Left cardiac atrium (tissue), 4 donors: ENCODE results near the gene RYR2. TPM values are rescaled to one million over a fixed set of nuclear protein-coding genes. Genes with fewer than 3 reads are reported as not detected.
"Not testable (repeated sequence)": the region's sequence is repeated elsewhere in the genome, so short reads cannot be mapped to it uniquely, and the experiment has no call there.

Experiments
- ATAC-seq, 2 donors: fragments of 200-7000 bp; cut with Tn5 transposase; one replicate each; pipeline ENCODE4 v1.9.1; 2020; ENCODE audit warnings: mild to moderate bottlenecking in 2 of 2, moderate library complexity in 2 of 2
- DNase-seq: peaks from one replicate; pipeline ENCODE4 v3.0.0-alpha.2; 2020
- intact Hi-C, 2 donors: fragments of 100-400 bp; cut with DNase I; formaldehyde crosslinking; loops; one replicate each; pipeline versions ENCODE4 v1.14.1 to v1.15.1; 2022 to 2023
- total RNA-seq, 2 donors: library from RNA; stranded (reverse); fragmentation: NEBNext Ultra II Directional; extraction: Animal tissue kit (Norgen Biotek cat#: 25700); gene quantifications; one replicate each; pipeline ENCODE4 v1.2.1, GENCODE V29; 2021
- donor health status: DM: no; HTN: yes; CAD: no.
- donor health status: DM: no; HTN: yes; CAD: no; lungs with severe emphysema.
- donor health status: DM: yes; HTN: yes; CAD: no.
- donor health status: Dilated cardiomyopathy.

RYR2 gene
- total RNA-seq, 2 donors from 2014 or later = 433 to 446 TPM

GRCh38 chr1:237367758-237368157 lies 325.8 kb downstream of the RYR2 start:
- ATAC-seq (peak in 1 of 2 donors; percentile 14), DNase-seq (no peak)
- intact Hi-C loops = no loop called here

GRCh38 chr1:237371477-237371876 lies 329.5 kb downstream of the RYR2 start:
- intact Hi-C loops, ATAC-seq, DNase-seq: not testable (repeated sequence)

DNA sequence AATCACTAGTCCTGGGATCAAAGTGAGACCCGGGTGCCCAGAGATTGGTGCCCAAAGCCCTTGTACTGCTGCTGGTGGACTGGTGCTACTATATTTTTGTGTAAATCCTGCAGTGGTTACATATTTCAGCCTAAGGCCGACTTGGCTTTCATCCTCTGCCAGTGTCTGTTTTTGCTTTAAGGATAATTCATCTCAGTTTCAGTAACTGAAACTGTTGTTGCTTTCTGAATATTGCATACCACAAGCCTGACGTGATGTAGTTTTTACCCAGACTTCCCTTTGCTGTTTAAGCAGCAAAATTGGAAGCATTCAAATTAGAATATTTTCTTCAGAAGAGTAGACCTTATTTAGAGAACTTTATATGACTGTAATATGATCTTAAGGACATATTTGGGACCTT lies 341.8 kb downstream of the RYR2 start:
- intact Hi-C loops = loop anchor here in 1 of 2 donors (10.0 kb wide), 1 partner anchor 629 kb away; no protein-coding TSS in a partner anchor
- DNase-seq (no peak), ATAC-seq (peak in 1 of 2 donors; percentile 61)

DNA sequence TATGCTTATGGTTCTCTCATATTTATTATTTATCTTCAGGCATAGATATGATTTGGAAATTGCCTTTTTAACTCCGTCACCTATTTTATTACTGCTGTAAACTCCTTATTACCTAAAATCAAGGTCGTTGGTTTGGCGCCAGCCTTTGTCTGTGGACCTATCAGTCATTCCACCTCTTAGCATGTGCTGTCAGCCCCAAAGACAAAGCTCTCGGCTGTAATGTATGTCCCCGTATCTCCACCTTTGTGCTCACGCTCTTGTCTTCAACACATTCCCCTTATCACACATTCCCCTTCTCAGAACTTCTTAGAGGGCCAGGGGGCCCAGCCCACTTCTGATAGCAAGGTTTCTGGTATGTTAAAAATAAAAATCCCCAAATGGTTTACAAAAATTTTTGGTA lies 342.2 kb downstream of the RYR2 start:
- intact Hi-C loops = loop anchor here in 1 of 2 donors (10.0 kb wide), 1 partner anchor 629 kb away; no protein-coding TSS in a partner anchor
- DNase-seq (no peak), ATAC-seq (peak in 1 of 2 donors; percentile 33)

DNA sequence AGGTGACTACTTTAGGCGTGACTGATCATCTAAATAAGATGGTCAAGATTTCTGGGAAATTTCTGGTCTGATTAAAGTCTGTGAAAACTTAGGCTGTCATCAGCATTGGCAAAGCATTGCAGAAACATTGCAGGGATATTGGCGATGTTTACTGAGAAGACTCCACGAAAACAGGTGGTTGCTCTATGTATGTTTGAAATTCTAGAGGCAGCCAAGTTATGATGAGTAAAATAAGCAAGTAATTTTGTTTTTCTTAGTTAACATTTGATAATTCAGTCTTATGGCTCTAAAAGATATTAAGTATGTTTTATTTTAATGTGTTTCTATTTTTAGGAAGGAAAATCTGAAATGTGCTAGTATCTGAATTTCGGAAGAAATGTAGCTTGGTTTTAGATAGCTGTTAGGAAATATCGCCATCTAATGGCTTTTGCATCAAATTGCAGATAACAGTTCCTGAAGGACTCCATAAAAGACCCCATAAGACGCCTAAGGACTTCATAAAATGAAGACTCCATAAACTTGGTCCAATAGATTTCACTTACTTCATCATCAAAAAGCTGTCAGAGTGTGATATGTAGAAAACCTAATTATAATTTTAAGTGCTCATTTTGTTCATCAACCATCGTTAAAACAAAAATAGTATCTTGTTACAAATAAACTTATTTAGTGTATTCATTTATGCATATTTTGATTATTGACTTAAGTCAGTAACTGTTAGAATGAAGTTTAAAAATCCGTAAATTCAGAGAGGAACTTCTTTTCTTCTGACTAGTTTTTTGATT lies 344.6 kb downstream of the RYR2 start:
- no peak for DNase-seq
- intact Hi-C loops = loop anchor here in 1 of 2 donors (10.0 kb wide), 1 partner anchor 632 kb away; no protein-coding TSS in a partner anchor
- ATAC-seq = no peak

GRCh38 chr1:237387144-237387505 lies 345.1 kb downstream of the RYR2 start:
- intact Hi-C loops = loop anchor here in 1 of 2 donors (10.0 kb wide), 1 partner anchor 632 kb away; no protein-coding TSS in a partner anchor
- ATAC-seq = no peak
- DNase-seq = no peak

- no peak for DNase-seq
- intact Hi-C loops = no loop called here
- peak in 1 of 2 donors; percentile 50 for ATAC-seq
These were observed 348.8 kb downstream of the RYR2 start for GRCh38 chr1:237390823-237391222.

- intact Hi-C loops = no loop called here
- DNase-seq (no peak), ATAC-seq (no peak)
These were observed 351.6 kb downstream of the RYR2 start for GRCh38 chr1:237393632-237394031.

GRCh38 chr1:237394281-237394680 lies 352.3 kb downstream of the RYR2 start:
- intact Hi-C loops = no loop called here

GRCh38 chr1:237396426-237396825 lies 354.4 kb downstream of the RYR2 start:
- intact Hi-C loops = no loop called here
- DNase-seq = no peak
- no peak for ATAC-seq

More at GRCh38 chr1:237394281-237394680, 352.3 kb downstream of the RYR2 start:
- ATAC-seq (no peak), DNase-seq (no peak)

- intact Hi-C loops = no loop called here
- DNase-seq (no peak), ATAC-seq (no peak)
These were observed 356.8 kb downstream of the RYR2 start for GRCh38 chr1:237398751-237399150.

DNA sequence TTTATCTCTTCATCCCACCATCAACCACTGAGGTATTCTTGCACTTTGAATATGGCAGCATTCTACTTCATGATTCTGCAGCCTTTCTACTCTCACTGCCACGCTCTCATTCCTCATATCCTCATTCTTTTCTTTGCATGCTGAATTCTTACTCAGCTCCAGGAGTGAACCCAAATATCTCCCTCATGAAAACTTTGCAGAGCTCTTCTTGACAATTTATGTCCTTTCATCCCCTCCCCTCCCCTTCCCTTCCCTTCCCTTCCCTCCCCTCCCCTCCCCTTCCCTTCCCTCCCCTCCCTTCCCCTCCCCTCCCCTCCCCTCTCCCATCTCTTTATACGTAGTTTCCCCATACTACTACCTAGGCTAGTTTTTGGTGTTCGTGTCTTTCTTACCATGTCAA lies 363.9 kb downstream of the RYR2 start:
- intact Hi-C loops = no loop called here
- no peak for DNase-seq
- no peak for ATAC-seq

GRCh38 chr1:237411621-237412020 lies 369.6 kb downstream of the RYR2 start:
- DNase-seq (no peak), ATAC-seq (peak; percentile 30 to 47)
- intact Hi-C loops = no loop called here

GRCh38 chr1:237416924-237417655 lies 375.1 kb downstream of the RYR2 start:
- ATAC-seq (peak in 1 of 2 donors; percentile 54), DNase-seq (no peak)
- intact Hi-C loops = no loop called here

DNA sequence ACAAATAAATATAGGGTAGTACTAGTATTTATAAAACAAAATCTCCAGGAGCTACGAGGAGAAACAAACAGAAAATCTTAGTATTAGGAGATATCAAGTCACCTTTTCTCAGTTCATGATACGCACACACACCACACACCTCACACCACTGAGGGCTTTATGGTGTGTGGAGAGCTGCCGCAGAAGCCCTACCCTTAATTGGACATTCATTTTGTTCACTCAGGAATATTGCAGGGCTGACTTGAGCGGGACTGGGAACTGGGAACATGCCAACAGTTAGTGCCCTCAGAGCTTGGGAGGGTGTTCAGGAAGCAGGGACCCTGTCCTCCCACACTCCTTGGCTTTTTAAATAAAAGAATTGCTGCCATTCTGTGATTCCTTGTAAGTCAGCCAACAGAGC lies 386.8 kb downstream of the RYR2 start:
- intact Hi-C loops = no loop called here
- DNase-seq = no peak
- ATAC-seq = peak in 1 of 2 donors; percentile 43

GRCh38 chr1:237429252-237429651 lies 387.3 kb downstream of the RYR2 start:
- peak in 1 of 2 donors; percentile 38 for ATAC-seq
- intact Hi-C loops = no loop called here

DNA sequence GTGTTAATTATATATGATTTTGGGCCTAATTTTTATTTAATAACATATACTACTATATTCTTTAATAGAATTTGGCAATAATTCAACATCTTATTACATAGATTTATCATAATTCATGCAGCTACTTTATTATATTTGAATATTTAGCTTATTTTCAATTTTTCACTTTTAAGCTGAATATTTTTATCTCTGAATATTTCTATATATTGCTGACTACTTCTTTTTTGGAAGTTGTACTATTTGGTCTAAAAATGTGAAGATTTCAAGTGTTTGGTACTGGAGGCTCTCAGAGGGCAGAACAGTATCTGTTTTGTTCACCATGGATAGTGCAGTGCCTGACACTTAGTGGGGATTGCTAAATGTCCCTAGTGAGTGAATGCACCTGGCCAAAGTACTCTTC lies 389.5 kb downstream of the RYR2 start:
- intact Hi-C loops = no loop called here
- no peak for DNase-seq
- no peak for ATAC-seq

More at GRCh38 chr1:237429252-237429651, 387.3 kb downstream of the RYR2 start:
- DNase-seq = no peak

GRCh38 chr1:237440346-237440745 lies 398.4 kb downstream of the RYR2 start:
- no peak for DNase-seq
- intact Hi-C loops = no loop called here
- ATAC-seq = no peak

- intact Hi-C loops = no loop called here
- no peak for DNase-seq
- peak in 1 of 2 donors; percentile 23 for ATAC-seq
These were observed 402.3 kb downstream of the RYR2 start for GRCh38 chr1:237444120-237444790.

DNA sequence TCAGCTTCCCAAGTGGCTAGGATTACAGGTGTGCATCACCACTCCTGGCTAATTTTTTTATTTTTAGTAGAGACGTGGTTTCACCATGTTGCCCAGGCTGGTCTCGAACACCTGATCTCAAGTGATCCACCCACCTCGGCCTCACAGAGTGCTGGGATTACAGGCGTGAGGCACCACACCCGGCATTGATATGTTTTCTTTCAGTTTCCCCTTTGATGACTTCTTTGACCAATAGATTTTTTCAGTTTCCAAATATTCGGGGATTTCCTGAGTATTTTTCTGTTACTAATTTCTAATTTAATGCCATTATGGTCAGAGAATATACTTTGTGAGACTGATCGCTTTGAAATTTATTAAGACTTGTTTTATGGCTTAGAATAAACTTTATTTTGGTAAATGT lies 406.1 kb downstream of the RYR2 start:
- no peak for DNase-seq
- intact Hi-C loops = no loop called here
- no peak for ATAC-seq
